OCI-LY7 (cell line): Measurements from ENCODE around the gene EBF3.

Source experiments
- EZH2phosphoT487 ChIP-seq: fragments of 200-600 bp; sonication (generic); IDR thresholded peaks from 2 replicates; pipeline ENCODE4 v1.6.1; 2018; ENCODE audit warnings: low read depth, borderline replicate concordance, mild to moderate bottlenecking, mixed run types, antibody characterized with exemption, low read length, moderate library complexity, mixed read lengths
- TF ChIP-seq, protein P1 (sequence below): fragments of 200-600 bp; sonication (generic); conservative IDR thresholded peaks from 2 replicates; pipeline ENCODE4 v1.5.1; 2014; ENCODE audit warnings: mild to moderate bottlenecking, antibody characterized with exemption, low read length, moderate library complexity, mixed read lengths

DNA sequence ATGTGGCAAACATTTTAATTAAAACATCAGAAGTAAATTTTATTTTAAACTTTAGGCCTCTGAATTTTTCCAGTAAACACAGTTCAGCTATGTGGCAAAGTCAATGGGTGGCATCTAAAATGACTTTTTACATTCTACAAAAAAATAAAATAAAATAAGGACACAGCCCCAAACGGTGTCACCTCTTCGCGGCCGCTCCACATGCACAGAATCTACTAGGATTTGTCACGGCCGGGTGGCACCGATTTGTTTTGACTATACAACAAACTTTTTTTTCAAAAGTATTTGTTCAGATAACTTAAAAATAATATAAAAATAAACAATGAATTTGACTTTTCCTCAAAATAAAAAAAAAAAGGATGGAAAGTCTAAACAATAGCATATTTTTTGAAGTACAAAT lies 127.8 kb downstream of the EBF3 start:
- TF ChIP-seq, protein P1, sequence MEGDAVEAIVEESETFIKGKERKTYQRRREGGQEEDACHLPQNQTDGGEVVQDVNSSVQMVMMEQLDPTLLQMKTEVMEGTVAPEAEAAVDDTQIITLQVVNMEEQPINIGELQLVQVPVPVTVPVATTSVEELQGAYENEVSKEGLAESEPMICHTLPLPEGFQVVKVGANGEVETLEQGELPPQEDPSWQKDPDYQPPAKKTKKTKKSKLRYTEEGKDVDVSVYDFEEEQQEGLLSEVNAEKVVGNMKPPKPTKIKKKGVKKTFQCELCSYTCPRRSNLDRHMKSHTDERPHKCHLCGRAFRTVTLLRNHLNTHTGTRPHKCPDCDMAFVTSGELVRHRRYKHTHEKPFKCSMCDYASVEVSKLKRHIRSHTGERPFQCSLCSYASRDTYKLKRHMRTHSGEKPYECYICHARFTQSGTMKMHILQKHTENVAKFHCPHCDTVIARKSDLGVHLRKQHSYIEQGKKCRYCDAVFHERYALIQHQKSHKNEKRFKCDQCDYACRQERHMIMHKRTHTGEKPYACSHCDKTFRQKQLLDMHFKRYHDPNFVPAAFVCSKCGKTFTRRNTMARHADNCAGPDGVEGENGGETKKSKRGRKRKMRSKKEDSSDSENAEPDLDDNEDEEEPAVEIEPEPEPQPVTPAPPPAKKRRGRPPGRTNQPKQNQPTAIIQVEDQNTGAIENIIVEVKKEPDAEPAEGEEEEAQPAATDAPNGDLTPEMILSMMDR: no peak
- no peak for TF ChIP-seq EZH2phosphoT487
